Measurements from ENCODE around the gene DNAH6. TPM values are rescaled to one million over a fixed set of nuclear protein-coding genes. Genes with fewer than 3 reads are reported as not detected.

DNAH6 gene
- total RNA-seq, 8 experiments from 2014 or later = 0.14 to 7.4 (median 1.1) TPM

GRCh38 chr2:84713441-84713840 is 197.1 kb downstream of the DNAH6 start:
- 47 to 100% (median 100%) methylated on average over 1 to 3 of the region's 3 CpGs; no CpG with 5 or more reads in 4 of the 10 experiments for WGBS, 10 experiments
- Histone ChIP-seq H3K4me3 (no peak overlapping the region), H3K4me1 (replicated peaks in 1 of 2) (no peaks in the 10 kb centered on the region), H3K27ac (no peak overlapping the region)
- ATAC-seq (replicated peaks in 6 of 8) = no peak
- in situ Hi-C loops (cut with MboI; ENCODE audit: low pct_unique_long_range_greater_than_20kb in 2 of 9, low sequenced_read_pairs in 9 of 9, unreplicated experiment in 9 of 9) = no loop called here

GRCh38 chr2:84716564-84716963 is 200.3 kb downstream of the DNAH6 start:
- H3K4me1 ChIP-seq (replicated peaks in 1 of 2) = no peaks in the 10 kb centered on the region
- in situ Hi-C loops (cut with MboI; ENCODE audit: low pct_unique_long_range_greater_than_20kb in 2 of 9, low sequenced_read_pairs in 9 of 9, unreplicated experiment in 9 of 9) = no loop called here
- ATAC-seq (replicated peaks in 6 of 8) = peak in 1 of 8 experiments; percentile 13
- no peak overlapping the region for H3K27ac ChIP-seq
- H3K4me3 ChIP-seq = no peak overlapping the region
- WGBS, 10 experiments = 17 to 85% (median 49%) methylated on average over 1 to 2 of the region's 2 CpGs; no CpG with 5 or more reads in 3 of the 10 experiments

- WGBS, 10 experiments = 50 to 100% (median 85%) methylated on average over 1 of the region's 1 CpG; no CpG with 5 or more reads in 2 of the 10 experiments
- ATAC-seq (replicated peaks in 6 of 8) = no peak
- H3K4me3 ChIP-seq = no peak overlapping the region
- no peaks in the 10 kb centered on the region for H3K4me1 ChIP-seq (replicated peaks in 1 of 2)
- in situ Hi-C loops (cut with MboI; ENCODE audit: low pct_unique_long_range_greater_than_20kb in 2 of 9, low sequenced_read_pairs in 9 of 9, unreplicated experiment in 9 of 9) = no loop called here
- no peak overlapping the region for H3K27ac ChIP-seq
Observed at GRCh38 chr2:84717302-84717701, 201.0 kb downstream of the DNAH6 start.

- no peak for ATAC-seq (replicated peaks in 6 of 8)
- Histone ChIP-seq H3K4me3 (no peak overlapping the region), H3K27ac (no peak overlapping the region), H3K4me1 (replicated peaks in 1 of 2) (no peaks in the 10 kb centered on the region)
- 69 to 100% (median 93%) methylated on average over 1 to 6 of the region's 6 CpGs for WGBS, 10 experiments
- in situ Hi-C loops (cut with MboI; ENCODE audit: low pct_unique_long_range_greater_than_20kb in 2 of 9, low sequenced_read_pairs in 9 of 9, unreplicated experiment in 9 of 9) = no loop called here
Observed at GRCh38 chr2:84719434-84719833, 203.1 kb downstream of the DNAH6 start.

GRCh38 chr2:84723831-84724230 is 207.5 kb downstream of the DNAH6 start:
- Histone ChIP-seq H3K27ac (no peak overlapping the region), H3K4me1 (replicated peaks in 1 of 2) (no peaks in the 10 kb centered on the region), H3K4me3 (no peak overlapping the region)
- ATAC-seq (replicated peaks in 6 of 8) = no peak
- WGBS, 10 experiments = 17 to 100% (median 83%) methylated on average over 1 to 2 of the region's 2 CpGs; no CpG with 5 or more reads in 3 of the 10 experiments
- in situ Hi-C loops (cut with MboI; ENCODE audit: low pct_unique_long_range_greater_than_20kb in 2 of 9, low sequenced_read_pairs in 9 of 9, unreplicated experiment in 9 of 9) = no loop called here

GRCh38 chr2:84725717-84726116 is 209.4 kb downstream of the DNAH6 start:
- H3K4me3 ChIP-seq = no peak overlapping the region
- 100% methylated on average over 1 of the region's 1 CpG; no CpG with 5 or more reads in 8 of the 10 experiments for WGBS, 10 experiments
- in situ Hi-C loops (cut with MboI; ENCODE audit: low pct_unique_long_range_greater_than_20kb in 2 of 9, low sequenced_read_pairs in 9 of 9, unreplicated experiment in 9 of 9) = no loop called here

GRCh38 chr2:84727315-84727714 is 211.0 kb downstream of the DNAH6 start:
- no peak for ATAC-seq (replicated peaks in 6 of 8)
- in situ Hi-C loops (cut with MboI; ENCODE audit: low pct_unique_long_range_greater_than_20kb in 2 of 9, low sequenced_read_pairs in 9 of 9, unreplicated experiment in 9 of 9) = no loop called here
- Histone ChIP-seq H3K4me1 (replicated peaks in 1 of 2) (no peaks in the 10 kb centered on the region), H3K4me3 (no peak overlapping the region), H3K27ac (no peak overlapping the region)
- 0 to 80% (median 60%) methylated on average over 1 of the region's 1 CpG; no CpG with 5 or more reads in 3 of the 10 experiments for WGBS, 10 experiments

More at GRCh38 chr2:84725717-84726116, 209.4 kb downstream of the DNAH6 start:
- no peak for ATAC-seq (replicated peaks in 6 of 8)
- H3K27ac ChIP-seq = no peak overlapping the region
- no peaks in the 10 kb centered on the region for H3K4me1 ChIP-seq (replicated peaks in 1 of 2)

GRCh38 chr2:84729224-84729623 is 212.9 kb downstream of the DNAH6 start:
- 0 to 100% (median 68%) methylated on average over 1 to 2 of the region's 2 CpGs; no CpG with 5 or more reads in 2 of the 10 experiments for WGBS, 10 experiments
- Histone ChIP-seq H3K27ac (no peak overlapping the region), H3K4me3 (no peak overlapping the region), H3K4me1 (replicated peaks in 1 of 2) (no peaks in the 10 kb centered on the region)
- no peak for ATAC-seq (replicated peaks in 6 of 8)
- in situ Hi-C loops (cut with MboI; ENCODE audit: low pct_unique_long_range_greater_than_20kb in 2 of 9, low sequenced_read_pairs in 9 of 9, unreplicated experiment in 9 of 9) = no loop called here

GRCh38 chr2:84731185-84731584 is 214.9 kb downstream of the DNAH6 start:
- no peak overlapping the region for H3K4me3 ChIP-seq
- WGBS, 10 experiments = 0 to 100% (median 60%) methylated on average over 1 to 2 of the region's 3 CpGs; no CpG with 5 or more reads in 5 of the 10 experiments
- in situ Hi-C loops (cut with MboI; ENCODE audit: low pct_unique_long_range_greater_than_20kb in 2 of 9, low sequenced_read_pairs in 9 of 9, unreplicated experiment in 9 of 9) = no loop called here
- no peak overlapping the region for H3K27ac ChIP-seq
- H3K4me1 ChIP-seq (replicated peaks in 1 of 2) = no peaks in the 10 kb centered on the region
- no peak for ATAC-seq (replicated peaks in 6 of 8)

GRCh38 chr2:84732897-84733778 is 216.8 kb downstream of the DNAH6 start:
- H3K4me1 ChIP-seq (replicated peaks in 1 of 2) = no peaks in the 10 kb centered on the region
- no peak for ATAC-seq (replicated peaks in 6 of 8)
- in situ Hi-C loops (cut with MboI; ENCODE audit: low pct_unique_long_range_greater_than_20kb in 2 of 9, low sequenced_read_pairs in 9 of 9, unreplicated experiment in 9 of 9) = no loop called here
- 53 to 100% (median 87%) methylated on average over 3 to 6 of the region's 6 CpGs for WGBS, 10 experiments
- H3K27ac ChIP-seq = no peak overlapping the region
- H3K4me3 ChIP-seq = no peak overlapping the region

GRCh38 chr2:84735389-84735788 is 219.1 kb downstream of the DNAH6 start:
- WGBS, 10 experiments = 43 to 100% (median 83%) methylated on average over 1 of the region's 1 CpG; no CpG with 5 or more reads in 1 of the 10 experiments
- H3K4me1 ChIP-seq (replicated peaks in 1 of 2) = no peaks in the 10 kb centered on the region
- peak in 2 of 8 experiments; percentile 60 to 67 for ATAC-seq (replicated peaks in 6 of 8)
- H3K4me3 ChIP-seq = no peak overlapping the region
- in situ Hi-C loops (cut with MboI; ENCODE audit: low pct_unique_long_range_greater_than_20kb in 2 of 9, low sequenced_read_pairs in 9 of 9, unreplicated experiment in 9 of 9) = no loop called here
- H3K27ac ChIP-seq = no peak overlapping the region

- no peak overlapping the region for H3K27ac ChIP-seq
- WGBS, 10 experiments = 20 to 100% (median 80%) methylated on average over 1 to 2 of the region's 3 CpGs; no CpG with 5 or more reads in 5 of the 10 experiments
- H3K4me1 ChIP-seq (replicated peaks in 1 of 2) = no peaks in the 10 kb centered on the region
- no peak overlapping the region for H3K4me3 ChIP-seq
- peak in 4 of 8 experiments; percentile 28 to 100 (median 98) for ATAC-seq (replicated peaks in 6 of 8)
- in situ Hi-C loops (cut with MboI; ENCODE audit: low pct_unique_long_range_greater_than_20kb in 2 of 9, low sequenced_read_pairs in 9 of 9, unreplicated experiment in 9 of 9) = no loop called here
Observed at GRCh38 chr2:84741182-84741822, 225.0 kb downstream of the DNAH6 start.

- Histone ChIP-seq H3K4me3 (no peak overlapping the region), H3K27ac (no peak overlapping the region), H3K4me1 (replicated peaks in 1 of 2) (no peaks in the 10 kb centered on the region)
- in situ Hi-C loops (cut with MboI; ENCODE audit: low pct_unique_long_range_greater_than_20kb in 2 of 9, low sequenced_read_pairs in 9 of 9, unreplicated experiment in 9 of 9) = no loop called here
- ATAC-seq (replicated peaks in 6 of 8) = no peak
Observed at GRCh38 chr2:84748341-84748740, 232.0 kb downstream of the DNAH6 start.
